ENCODE results near the gene DAAM1.

Gene DAAM1

DNA sequence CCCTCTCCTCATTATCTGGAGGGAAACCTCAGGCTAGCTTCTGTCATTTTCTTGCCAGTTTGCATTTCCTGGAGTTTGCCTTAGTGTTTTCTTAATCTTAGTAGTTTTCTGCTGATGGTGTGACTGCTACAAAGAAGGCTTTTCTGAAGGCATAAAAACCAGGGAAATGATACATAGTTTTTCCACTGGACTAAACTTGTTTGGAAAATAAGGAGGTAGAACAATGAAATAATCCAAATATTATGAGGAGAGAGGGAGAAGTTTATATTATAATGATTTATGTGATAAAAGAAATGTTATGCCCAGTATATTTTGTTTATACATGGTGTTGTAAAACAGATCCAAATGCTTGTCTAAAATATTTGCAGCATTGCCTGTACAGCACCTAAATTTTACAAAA, 22.2 kb downstream of the DAAM1 start:
- H3K36me3 ChIP-seq = no peaks in the 10 kb centered on the region
- no peaks in the 10 kb centered on the region for H3K9me3 ChIP-seq
- no peak overlapping the region for H3K4me3 ChIP-seq
- no peaks in the 10 kb centered on the region for H3K27me3 ChIP-seq
- intact Hi-C loops (cut with DNase I; ENCODE audit: low total_unique reads) = no loop called here
- TF ChIP-seq, protein P1, sequence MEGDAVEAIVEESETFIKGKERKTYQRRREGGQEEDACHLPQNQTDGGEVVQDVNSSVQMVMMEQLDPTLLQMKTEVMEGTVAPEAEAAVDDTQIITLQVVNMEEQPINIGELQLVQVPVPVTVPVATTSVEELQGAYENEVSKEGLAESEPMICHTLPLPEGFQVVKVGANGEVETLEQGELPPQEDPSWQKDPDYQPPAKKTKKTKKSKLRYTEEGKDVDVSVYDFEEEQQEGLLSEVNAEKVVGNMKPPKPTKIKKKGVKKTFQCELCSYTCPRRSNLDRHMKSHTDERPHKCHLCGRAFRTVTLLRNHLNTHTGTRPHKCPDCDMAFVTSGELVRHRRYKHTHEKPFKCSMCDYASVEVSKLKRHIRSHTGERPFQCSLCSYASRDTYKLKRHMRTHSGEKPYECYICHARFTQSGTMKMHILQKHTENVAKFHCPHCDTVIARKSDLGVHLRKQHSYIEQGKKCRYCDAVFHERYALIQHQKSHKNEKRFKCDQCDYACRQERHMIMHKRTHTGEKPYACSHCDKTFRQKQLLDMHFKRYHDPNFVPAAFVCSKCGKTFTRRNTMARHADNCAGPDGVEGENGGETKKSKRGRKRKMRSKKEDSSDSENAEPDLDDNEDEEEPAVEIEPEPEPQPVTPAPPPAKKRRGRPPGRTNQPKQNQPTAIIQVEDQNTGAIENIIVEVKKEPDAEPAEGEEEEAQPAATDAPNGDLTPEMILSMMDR (IDR thresholded peaks at IDR 0.05) = no peak
- H3K27ac ChIP-seq = peak overlapping the region in 1 of 2 donors; percentile 8
- peaks cover under 1 to 73% (median 33%) of the 10 kb centered on the region in 4 donors for H3K4me1 ChIP-seq
- DNase-seq = no peak

DNA sequence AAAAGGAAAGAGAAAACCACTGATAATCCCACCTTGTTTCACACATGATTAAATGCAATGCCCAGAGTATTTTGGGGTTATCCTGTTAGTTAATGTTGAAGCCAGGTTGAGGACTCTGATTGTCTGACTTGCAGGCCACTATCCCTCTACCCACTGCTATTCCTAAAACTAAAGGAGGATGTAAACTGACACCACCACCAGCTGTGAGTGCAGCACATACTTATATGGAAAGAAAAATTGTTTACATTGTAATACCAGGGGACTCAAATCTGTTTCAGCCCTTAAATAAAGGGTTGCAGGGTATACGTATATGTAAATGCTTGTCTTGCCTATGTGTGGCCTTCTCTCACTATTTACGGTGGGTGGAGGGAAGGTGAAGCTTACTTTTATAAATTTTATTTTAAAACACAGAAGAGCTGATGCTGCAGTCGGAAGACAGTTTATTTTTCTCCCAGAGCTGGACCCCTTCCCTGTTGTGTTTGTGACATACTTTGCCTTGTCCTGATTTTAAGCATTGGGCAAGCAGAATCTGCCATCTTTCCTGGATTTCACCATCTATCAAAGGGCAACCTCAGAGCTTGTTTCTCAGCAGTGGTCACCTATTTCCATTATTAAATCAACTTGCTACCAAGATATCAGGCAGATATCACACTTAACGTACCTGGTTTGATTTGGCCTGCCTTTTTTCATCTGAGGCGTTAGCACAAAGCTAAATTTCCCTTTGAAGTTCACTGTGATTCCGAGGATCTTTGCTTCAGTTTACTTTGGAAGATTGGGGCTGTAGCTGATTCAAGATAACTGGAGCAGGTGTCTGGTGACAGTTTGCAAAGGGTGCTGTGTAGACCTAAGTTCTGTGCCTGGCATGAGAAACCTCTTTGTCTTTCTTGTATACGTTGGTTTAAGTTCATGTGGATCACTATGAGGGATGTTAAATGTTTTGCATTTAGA, 25.2 kb downstream of the DAAM1 start:
- Histone ChIP-seq H3K4me3 (no peak overlapping the region), H3K27me3 (no peaks in the 10 kb centered on the region), H3K27ac (peak overlapping the region in 1 of 2 donors; percentile 60), H3K4me1 (peaks cover 4 to 81% (median 48%) of the 10 kb centered on the region in 4 donors), H3K9me3 (no peaks in the 10 kb centered on the region), H3K36me3 (no peaks in the 10 kb centered on the region)
- intact Hi-C loops (cut with DNase I; ENCODE audit: low total_unique reads) = no loop called here
- no peak for DNase-seq
- TF ChIP-seq, protein P1 (IDR thresholded peaks at IDR 0.05) = no peak

DNA sequence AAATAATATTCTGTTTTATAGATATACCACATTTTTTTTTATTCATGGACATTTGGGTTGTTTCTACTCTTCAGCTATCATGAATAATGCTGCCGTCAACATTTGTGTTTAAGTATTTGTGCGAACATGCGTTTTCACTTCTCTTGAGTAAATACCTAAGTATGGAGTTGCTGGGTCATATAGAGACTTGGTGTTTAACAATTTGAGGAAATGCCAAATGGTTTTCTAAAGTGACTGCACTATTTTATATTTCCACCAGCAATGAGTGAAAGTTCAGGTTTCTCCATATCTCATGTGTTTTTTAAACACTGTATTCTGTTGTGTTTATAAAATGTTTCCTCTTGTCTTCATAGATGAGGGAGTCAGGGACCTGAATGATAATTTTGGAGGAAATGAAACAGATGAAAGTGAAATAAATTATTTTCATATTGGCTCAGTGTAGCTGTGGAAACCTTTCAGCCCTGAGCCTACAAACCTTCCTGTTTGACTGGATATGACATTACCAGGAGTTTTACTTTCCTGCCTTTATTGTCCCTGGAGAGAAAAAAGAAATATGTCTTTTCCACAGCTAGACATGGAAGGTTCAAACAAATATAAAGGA, 26.3 kb downstream of the DAAM1 start:
- Histone ChIP-seq H3K4me1 (peaks cover 4 to 91% (median 55%) of the 10 kb centered on the region in 4 donors), H3K9me3 (no peaks in the 10 kb centered on the region), H3K36me3 (no peaks in the 10 kb centered on the region), H3K27me3 (no peaks in the 10 kb centered on the region), H3K4me3 (no peak overlapping the region), H3K27ac (peak overlapping the region; percentile 36 to 60)
- intact Hi-C loops (cut with DNase I; ENCODE audit: low total_unique reads) = no loop called here
- TF ChIP-seq, protein P1 (IDR thresholded peaks at IDR 0.05) = no peak
- no peak for DNase-seq

DNA sequence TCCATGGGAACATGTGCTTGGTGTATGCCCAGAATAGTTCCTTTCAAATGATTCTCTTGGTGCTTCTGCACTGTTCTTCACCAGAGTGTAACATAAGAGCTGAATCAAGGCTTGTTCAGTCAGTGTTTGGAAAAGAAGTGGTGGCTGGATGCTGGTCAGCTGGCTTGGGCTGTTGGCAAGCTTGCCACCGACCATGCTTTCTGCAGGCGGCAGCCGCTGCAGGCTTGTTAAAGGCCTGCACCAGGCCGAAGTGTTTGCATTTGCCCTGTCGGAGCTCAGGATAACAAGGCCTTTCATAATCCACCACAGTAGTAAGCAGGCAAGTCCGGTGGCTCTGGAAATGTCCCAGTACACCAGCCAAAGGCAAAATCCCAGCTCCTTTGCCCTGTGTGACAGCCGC, 26.9 kb downstream of the DAAM1 start:
- Histone ChIP-seq H3K9me3 (no peaks in the 10 kb centered on the region), H3K36me3 (no peaks in the 10 kb centered on the region), H3K27ac (peak overlapping the region; percentile 36 to 60), H3K4me1 (peaks cover 4 to 95% (median 55%) of the 10 kb centered on the region in 4 donors), H3K27me3 (no peaks in the 10 kb centered on the region), H3K4me3 (no peak overlapping the region)
- TF ChIP-seq, protein P1 (IDR thresholded peaks at IDR 0.05) = no peak
- intact Hi-C loops (cut with DNase I; ENCODE audit: low total_unique reads) = no loop called here
- peak; percentile 77 to 92 for DNase-seq

DNA sequence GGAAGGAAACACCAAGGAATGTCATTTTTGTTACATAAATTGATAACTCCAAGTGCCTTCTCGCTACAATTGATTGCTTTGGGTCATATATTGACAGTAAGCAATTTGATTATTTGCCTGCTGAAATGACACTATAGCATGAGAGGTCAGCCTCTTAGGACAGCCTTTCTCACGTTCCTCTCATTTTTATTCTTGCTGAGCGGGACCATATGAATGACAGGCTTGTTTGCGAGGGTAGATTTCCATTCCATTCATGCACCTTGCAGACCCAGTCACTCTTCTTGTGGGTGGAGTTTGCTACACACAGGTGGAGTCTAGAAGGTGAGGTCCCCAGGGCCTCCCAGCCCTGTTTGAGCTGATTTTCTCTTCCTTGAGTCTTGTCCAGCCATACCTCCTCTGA, 27.3 kb downstream of the DAAM1 start:
- H3K9me3 ChIP-seq = no peaks in the 10 kb centered on the region
- H3K36me3 ChIP-seq = no peaks in the 10 kb centered on the region
- H3K4me1 ChIP-seq = peaks cover 4 to 94% (median 54%) of the 10 kb centered on the region in 4 donors
- peak overlapping the region; percentile 36 to 60 for H3K27ac ChIP-seq
- TF ChIP-seq, protein P1 (IDR thresholded peaks at IDR 0.05) = no peak
- no peak for DNase-seq
- no peak overlapping the region for H3K4me3 ChIP-seq
- intact Hi-C loops (cut with DNase I; ENCODE audit: low total_unique reads) = no loop called here
- no peaks in the 10 kb centered on the region for H3K27me3 ChIP-seq

Measured in tibial artery (tissue), 4 donors.